Measurements from ENCODE around the gene PTGDS.

PTGDS gene

DNA sequence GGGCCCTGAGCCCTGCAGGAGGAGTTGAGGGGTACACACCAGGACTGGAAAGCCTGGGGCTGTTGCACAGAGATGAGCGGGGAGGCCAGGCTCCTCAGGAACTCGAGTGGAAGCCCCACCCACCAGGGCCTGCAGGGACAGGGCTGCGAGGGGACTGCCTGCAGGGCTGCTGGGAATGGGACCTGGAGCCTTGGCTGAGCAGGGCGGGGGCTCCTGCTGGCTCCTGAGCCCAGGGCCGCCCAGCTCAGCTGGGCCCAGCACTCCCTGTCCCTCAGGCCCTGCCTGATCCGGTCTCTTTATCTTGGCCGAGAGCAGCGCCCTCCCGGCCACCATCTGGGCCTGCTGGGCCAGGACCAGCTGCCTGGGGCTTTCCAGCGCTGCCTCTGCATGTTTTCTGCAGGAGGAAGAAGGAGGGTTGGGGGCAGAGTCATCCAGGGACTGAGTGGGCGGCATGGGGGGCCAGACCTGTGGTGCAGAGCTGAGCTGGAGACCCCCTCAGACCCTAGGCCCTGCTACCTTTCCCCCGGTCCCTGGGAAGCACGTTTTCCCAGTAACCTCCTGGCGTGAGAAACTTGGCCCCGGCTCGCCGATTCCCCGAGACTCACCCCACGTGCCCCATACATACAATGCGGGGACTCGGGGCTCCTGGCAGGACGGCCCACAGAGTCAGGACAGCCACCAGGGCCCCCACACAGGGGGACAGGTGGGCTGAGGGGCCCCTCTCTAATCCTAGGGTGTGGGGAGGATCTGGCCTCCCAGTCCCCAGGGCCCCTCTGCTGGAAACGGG lies 15.8 kb upstream of the PTGDS start:
- ChIA-PET POLR2A (no interaction called here), CTCF (interaction anchor here (1.2 to 1.7 kb wide), 2 partner anchors 9 to 13 kb away, joined by 4 read pairs; no protein-coding TSS in a partner anchor)
- no peak for DNase-seq (ENCODE audit: extremely low spot score)
- TF ChIP-seq, protein P1, sequence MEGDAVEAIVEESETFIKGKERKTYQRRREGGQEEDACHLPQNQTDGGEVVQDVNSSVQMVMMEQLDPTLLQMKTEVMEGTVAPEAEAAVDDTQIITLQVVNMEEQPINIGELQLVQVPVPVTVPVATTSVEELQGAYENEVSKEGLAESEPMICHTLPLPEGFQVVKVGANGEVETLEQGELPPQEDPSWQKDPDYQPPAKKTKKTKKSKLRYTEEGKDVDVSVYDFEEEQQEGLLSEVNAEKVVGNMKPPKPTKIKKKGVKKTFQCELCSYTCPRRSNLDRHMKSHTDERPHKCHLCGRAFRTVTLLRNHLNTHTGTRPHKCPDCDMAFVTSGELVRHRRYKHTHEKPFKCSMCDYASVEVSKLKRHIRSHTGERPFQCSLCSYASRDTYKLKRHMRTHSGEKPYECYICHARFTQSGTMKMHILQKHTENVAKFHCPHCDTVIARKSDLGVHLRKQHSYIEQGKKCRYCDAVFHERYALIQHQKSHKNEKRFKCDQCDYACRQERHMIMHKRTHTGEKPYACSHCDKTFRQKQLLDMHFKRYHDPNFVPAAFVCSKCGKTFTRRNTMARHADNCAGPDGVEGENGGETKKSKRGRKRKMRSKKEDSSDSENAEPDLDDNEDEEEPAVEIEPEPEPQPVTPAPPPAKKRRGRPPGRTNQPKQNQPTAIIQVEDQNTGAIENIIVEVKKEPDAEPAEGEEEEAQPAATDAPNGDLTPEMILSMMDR (IDR thresholded peaks at IDR 0.05; ENCODE audit: control extremely low read depth, extremely low read depth, low read depth, missing control alignments): no peak

DNA sequence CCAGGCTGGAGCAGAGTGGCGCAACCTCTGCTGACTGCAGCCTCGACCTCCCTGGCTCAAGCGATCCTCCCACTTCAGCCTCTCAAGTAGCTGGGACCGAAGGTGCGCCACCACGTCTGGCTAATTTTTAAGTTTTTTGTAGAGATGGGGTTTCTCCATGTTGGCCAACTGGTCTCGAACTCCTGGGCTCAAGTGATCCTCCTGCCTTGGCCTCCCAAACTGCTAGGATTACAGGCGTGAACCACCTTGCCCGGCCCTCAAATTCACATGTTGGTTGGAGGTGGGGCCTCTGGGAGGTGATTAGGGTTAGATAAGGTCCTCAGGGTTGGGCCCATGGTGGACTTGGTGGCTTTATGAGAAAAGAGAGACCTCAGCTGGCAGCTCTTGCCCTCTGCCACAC lies 15.1 kb upstream of the PTGDS start:
- DNase-seq (ENCODE audit: extremely low spot score): no peak
- TF ChIP-seq, protein P1 (IDR thresholded peaks at IDR 0.05; ENCODE audit: control extremely low read depth, extremely low read depth, low read depth, missing control alignments): no peak
- ChIA-PET POLR2A (no interaction called here), CTCF (interaction anchor here (1.6 kb wide), 1 partner anchor 18 kb away, joined by 4 read pairs; the partner anchor contains the start of genes C8G and FBXW5)

DNA sequence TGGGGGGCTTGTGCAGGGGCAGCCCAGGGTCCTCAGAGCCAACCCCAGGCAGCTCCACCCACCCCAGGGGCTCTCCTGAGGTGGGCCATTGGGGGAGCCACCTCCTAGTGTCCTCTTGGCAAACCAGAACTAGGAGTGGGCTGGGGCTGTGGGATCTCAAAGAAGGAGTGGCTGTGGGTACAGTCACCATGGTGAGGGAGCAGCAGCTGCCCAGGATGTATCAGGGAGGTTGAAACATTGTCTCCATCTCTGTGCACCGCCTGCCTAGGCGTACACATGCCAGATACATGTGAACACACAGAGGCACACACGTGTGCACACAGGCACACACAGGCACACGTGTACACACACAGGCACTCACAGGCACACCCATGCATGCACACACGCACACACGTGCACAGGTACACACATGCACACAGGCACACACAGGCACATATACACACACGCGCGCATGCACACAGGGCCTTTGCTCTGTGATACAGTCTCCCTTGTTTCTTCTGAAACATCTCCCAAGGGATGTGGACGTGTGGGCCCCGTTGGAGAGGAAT lies 14.5 kb upstream of the PTGDS start:
- TF ChIP-seq, protein P1 (IDR thresholded peaks at IDR 0.05; ENCODE audit: control extremely low read depth, extremely low read depth, low read depth, missing control alignments): no peak
- no peak for DNase-seq (ENCODE audit: extremely low spot score)
- CTCF ChIA-PET: interaction anchor here (1.6 to 2.7 kb wide), 2 partner anchors 18 to 66 kb away, joined by 4 to 8 read pairs; partner anchors contain the start of genes C8G and FBXW5
- POLR2A ChIA-PET: no interaction called here

DNA sequence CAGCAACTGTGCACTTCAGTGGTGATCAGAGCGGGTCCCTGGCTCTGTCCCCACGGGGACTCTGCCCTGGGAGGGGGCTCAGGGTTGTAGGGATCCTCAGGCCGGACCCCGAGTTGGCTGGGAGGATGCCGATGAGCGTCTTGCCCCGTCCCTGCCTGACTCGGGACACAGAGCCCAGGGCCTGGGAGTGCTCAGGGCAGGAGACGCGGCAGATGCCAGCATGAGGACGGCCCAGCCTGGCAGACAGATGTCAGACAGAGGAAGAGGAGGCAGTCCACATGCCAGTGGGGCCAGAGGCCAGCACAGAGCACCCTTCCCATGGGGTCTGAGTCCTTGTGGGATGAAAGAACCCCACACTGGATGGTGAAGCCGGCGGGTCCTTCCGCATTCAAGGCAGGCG lies 14.0 kb upstream of the PTGDS start:
- CTCF ChIA-PET: interaction anchor here (1.6 to 2.7 kb wide), 2 partner anchors 19 to 66 kb away, joined by 4 to 8 read pairs; partner anchors contain the start of genes C8G and FBXW5
- TF ChIP-seq, protein P1 (IDR thresholded peaks at IDR 0.05; ENCODE audit: control extremely low read depth, extremely low read depth, low read depth, missing control alignments): no peak
- DNase-seq (ENCODE audit: extremely low spot score): no peak
- POLR2A ChIA-PET: no interaction called here

DNA sequence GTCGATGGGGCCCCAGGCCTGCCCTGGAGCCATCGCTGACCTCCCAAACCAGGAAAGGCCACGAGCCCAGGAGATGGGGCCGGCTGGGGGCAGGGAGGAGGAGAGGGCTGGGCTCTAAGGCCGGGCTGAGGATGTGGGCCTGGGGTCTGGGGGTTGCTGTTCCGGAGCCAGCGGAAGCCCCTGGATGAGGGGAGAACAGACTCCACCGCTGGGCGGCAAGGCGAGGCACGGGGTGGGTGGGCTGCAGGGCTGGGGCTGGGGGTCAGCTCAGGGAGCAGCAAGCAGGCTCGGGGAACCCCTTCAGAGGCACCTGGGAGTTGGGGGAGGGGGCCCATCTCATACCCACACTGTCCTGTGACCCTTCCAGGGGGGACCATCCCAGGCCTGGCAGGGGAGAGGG lies 13.6 kb upstream of the PTGDS start:
- CTCF ChIA-PET: interaction anchor here (1.6 to 2.7 kb wide), 3 partner anchors 19 to 71 kb away, joined by 4 to 8 read pairs (median 7); partner anchors contain the start of genes C8G and FBXW5
- TF ChIP-seq, protein P1 (IDR thresholded peaks at IDR 0.05; ENCODE audit: control extremely low read depth, extremely low read depth, low read depth, missing control alignments): no peak
- POLR2A ChIA-PET: no interaction called here
- DNase-seq (ENCODE audit: extremely low spot score): no peak

DNA sequence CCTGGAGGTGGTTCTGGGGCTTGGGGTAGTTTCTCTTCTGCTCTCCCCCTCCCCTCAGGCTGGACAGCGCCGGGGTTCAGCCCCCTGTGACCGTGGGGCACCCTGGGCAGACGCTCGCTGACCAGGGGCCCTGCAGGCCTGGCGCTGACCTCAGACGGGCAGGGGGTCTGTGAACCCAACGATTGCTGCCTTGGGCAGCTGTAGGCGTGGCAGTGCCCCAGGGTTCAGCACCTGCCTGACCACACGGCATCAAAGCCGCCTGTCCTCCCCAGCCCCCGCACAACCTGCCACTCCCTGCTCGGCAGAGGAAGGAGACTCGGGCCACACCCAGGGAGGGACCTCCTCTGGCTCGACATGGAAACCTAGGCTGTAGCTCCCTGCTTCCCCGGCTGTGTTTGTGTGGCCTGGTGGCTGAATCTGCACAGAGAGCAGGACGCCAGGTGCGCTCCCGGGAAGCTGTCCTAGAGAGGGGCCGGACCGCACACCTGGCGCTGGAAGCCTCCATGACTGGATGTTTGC lies 13.1 kb upstream of the PTGDS start:
- DNase-seq (ENCODE audit: extremely low spot score): no peak
- ChIA-PET CTCF (interaction anchor here (0.6 to 2.7 kb wide), 3 partner anchors 35 to 71 kb away, joined by 3 to 8 read pairs (median 7); no protein-coding TSS in a partner anchor), POLR2A (no interaction called here)
- TF ChIP-seq, protein P1 (IDR thresholded peaks at IDR 0.05; ENCODE audit: control extremely low read depth, extremely low read depth, low read depth, missing control alignments): no peak

Measured in GM10248 (cell line).